ENCODE data around the gene PSMD13. TPM values are rescaled to one million over a fixed set of nuclear protein-coding genes. Genes with fewer than 3 reads are reported as not detected.
A peak's percentile ranks its signal among the peaks of the same experiment; 100 is the strongest.

The PSMD13 gene
- total and polyA plus RNA-seq, 2 donors from 2014 or later = 87.7 to 115 TPM

DNA sequence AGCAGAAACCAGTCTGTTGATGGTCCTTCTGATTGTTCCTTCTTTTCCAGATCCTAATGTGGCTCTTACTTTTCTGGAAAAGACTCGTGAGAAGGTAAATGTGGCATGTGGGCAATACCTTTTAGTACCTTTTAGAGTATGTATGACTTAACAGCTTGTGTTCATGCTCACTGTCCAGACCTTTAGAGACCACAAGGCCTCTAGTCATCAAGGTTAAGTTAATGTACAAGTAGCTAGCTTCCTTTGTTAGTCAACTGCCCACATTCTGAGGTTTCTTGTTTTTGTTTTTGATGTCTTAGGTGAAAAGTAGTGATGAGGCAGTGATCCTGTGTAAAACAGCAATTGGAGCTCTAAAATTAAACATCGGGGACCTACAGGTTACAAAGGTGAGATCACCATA is 7.6 kb downstream of the PSMD13 start:
- Histone ChIP-seq H3K9me3 (ENCODE audit: control insufficient read depth in 2 of 3, insufficient read depth in 1 of 3, low read length in 3 of 3) (no peaks in the 10 kb centered on the region), H3K9ac (ENCODE audit: low read length in 3 of 3) (no peak overlapping the region), H3K4me1 (ENCODE audit: control insufficient read depth in 2 of 3, insufficient read depth in 2 of 3, low read depth in 1 of 3, low read length in 3 of 3) (no peaks in the 10 kb centered on the region), H3K27me3 (ENCODE audit: control insufficient read depth, insufficient read depth, low read length) (no peaks in the 10 kb centered on the region), H3K36me3 (ENCODE audit: control insufficient read depth in 2 of 3, insufficient read depth in 3 of 3, low read length in 3 of 3) (peaks cover 17 to 32% (median 30%) of the 10 kb centered on the region in 3 donors), H3K27ac (ENCODE audit: low read depth in 2 of 2, low read length in 2 of 2) (no peak overlapping the region), H3K4me3 (ENCODE audit: low read length in 3 of 3) (no peak overlapping the region)
- no peak for FAIRE-seq
- TF ChIP-seq, protein P1, sequence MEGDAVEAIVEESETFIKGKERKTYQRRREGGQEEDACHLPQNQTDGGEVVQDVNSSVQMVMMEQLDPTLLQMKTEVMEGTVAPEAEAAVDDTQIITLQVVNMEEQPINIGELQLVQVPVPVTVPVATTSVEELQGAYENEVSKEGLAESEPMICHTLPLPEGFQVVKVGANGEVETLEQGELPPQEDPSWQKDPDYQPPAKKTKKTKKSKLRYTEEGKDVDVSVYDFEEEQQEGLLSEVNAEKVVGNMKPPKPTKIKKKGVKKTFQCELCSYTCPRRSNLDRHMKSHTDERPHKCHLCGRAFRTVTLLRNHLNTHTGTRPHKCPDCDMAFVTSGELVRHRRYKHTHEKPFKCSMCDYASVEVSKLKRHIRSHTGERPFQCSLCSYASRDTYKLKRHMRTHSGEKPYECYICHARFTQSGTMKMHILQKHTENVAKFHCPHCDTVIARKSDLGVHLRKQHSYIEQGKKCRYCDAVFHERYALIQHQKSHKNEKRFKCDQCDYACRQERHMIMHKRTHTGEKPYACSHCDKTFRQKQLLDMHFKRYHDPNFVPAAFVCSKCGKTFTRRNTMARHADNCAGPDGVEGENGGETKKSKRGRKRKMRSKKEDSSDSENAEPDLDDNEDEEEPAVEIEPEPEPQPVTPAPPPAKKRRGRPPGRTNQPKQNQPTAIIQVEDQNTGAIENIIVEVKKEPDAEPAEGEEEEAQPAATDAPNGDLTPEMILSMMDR (IDR thresholded peaks at IDR 0.05; ENCODE audit: borderline replicate concordance, extremely low read depth, insufficient read depth) = no peak
- no peak for DNase-seq
- intact Hi-C loops (cut with DNase I) = no loop called here

DNA sequence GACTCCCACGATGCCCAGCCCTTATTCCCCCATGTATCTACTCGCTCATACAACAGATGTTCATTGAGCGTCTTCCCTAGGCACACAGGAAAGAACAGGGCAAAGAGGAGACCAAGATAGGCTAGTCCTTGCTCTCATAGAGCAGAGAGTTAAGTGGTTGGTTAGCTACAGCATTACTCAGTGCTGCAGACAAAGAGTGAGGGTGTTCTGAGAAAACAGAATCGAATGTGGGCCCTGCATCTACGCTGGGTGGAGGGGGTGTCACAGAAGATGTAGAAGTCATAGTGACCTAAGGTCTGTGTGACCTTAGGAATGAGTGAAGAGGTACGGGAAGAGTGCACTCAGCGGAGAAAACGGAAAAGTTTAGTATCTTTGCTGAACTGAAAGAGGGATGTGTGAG is 12.3 kb downstream of the PSMD13 start:
- no peaks in the 10 kb centered on the region for H3K9me3 ChIP-seq (ENCODE audit: control insufficient read depth in 2 of 3, insufficient read depth in 1 of 3, low read length in 3 of 3)
- no peaks in the 10 kb centered on the region for H3K4me1 ChIP-seq (ENCODE audit: control insufficient read depth in 2 of 3, insufficient read depth in 2 of 3, low read depth in 1 of 3, low read length in 3 of 3)
- no peaks in the 10 kb centered on the region for H3K27me3 ChIP-seq (ENCODE audit: control insufficient read depth, insufficient read depth, low read length)
- intact Hi-C loops (cut with DNase I) = no loop called here
- no peak overlapping the region for H3K27ac ChIP-seq (ENCODE audit: low read depth in 2 of 2, low read length in 2 of 2)
- H3K4me3 ChIP-seq (ENCODE audit: low read length in 3 of 3) = no peak overlapping the region
- no peak for FAIRE-seq
- DNase-seq = no peak
- TF ChIP-seq, protein P1 (IDR thresholded peaks at IDR 0.05; ENCODE audit: borderline replicate concordance, extremely low read depth, insufficient read depth) = no peak
- no peak overlapping the region for H3K9ac ChIP-seq (ENCODE audit: low read length in 3 of 3)
- H3K36me3 ChIP-seq (ENCODE audit: control insufficient read depth in 2 of 3, insufficient read depth in 3 of 3, low read length in 3 of 3) = peaks cover 17 to 45% (median 43%) of the 10 kb centered on the region in 3 donors

DNA sequence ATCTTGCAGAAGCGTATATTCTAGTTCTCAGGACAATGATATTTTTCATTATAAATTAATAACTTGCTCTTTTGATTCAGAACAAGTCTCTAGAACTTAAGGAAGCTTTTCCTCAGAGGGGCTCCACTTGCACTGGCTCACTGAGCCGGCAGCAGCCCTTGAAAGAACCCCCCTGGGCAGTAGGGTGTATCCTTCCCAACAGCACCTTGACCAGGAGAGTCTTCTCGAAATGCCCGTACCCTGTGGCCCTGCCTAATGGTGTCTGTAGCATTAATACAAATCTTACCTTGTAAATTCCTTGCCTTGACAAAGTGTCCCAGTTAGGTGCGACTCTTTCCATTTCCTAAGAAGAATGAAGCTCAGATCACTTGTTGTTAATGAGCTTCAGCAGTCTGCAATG is 13.5 kb downstream of the PSMD13 start:
- H3K9me3 ChIP-seq (ENCODE audit: control insufficient read depth in 2 of 3, insufficient read depth in 1 of 3, low read length in 3 of 3) = no peaks in the 10 kb centered on the region
- intact Hi-C loops (cut with DNase I) = no loop called here
- no peaks in the 10 kb centered on the region for H3K4me1 ChIP-seq (ENCODE audit: control insufficient read depth in 2 of 3, insufficient read depth in 2 of 3, low read depth in 1 of 3, low read length in 3 of 3)
- peaks cover 15 to 40% (median 36%) of the 10 kb centered on the region in 3 donors for H3K36me3 ChIP-seq (ENCODE audit: control insufficient read depth in 2 of 3, insufficient read depth in 3 of 3, low read length in 3 of 3)
- DNase-seq (no peak), FAIRE-seq (no peak)
- H3K27ac ChIP-seq (ENCODE audit: low read depth in 2 of 2, low read length in 2 of 2) = no peak overlapping the region
- no peak overlapping the region for H3K4me3 ChIP-seq (ENCODE audit: low read length in 3 of 3)
- H3K27me3 ChIP-seq (ENCODE audit: control insufficient read depth, insufficient read depth, low read length) = no peaks in the 10 kb centered on the region
- TF ChIP-seq, protein P1 (IDR thresholded peaks at IDR 0.05; ENCODE audit: borderline replicate concordance, extremely low read depth, insufficient read depth) = no peak
- H3K9ac ChIP-seq (ENCODE audit: low read length in 3 of 3) = no peak overlapping the region

DNA sequence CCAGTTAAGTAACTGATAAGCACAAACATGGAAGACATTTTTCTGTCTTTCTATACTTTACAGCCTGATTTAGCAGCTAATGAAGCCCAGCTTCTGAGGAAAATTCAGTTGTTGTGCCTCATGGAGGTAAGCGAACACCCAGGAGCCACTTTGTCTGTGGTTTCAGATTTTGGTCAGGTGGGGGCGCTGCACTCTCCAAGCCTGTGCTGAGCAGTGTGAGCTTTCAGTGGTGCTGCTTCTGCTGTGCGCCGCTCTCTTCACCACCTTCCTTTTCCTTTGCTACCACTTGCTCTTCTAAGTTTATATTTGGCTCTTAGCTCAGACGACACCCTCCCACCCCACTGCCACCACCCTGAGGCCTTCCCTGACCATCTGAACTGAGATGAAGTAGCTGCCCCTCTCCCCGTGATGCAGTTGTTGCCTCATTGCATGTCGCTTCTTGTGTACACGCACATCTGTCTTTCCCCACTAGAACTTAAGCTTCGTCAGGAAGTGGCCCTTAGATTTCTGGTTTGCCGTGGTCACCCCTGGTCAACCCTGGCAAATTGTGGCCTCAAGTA is 14.0 kb downstream of the PSMD13 start:
- Histone ChIP-seq H3K4me3 (ENCODE audit: low read length in 3 of 3) (no peak overlapping the region), H3K27ac (ENCODE audit: low read depth in 2 of 2, low read length in 2 of 2) (no peak overlapping the region), H3K9ac (ENCODE audit: low read length in 3 of 3) (no peak overlapping the region), H3K27me3 (ENCODE audit: control insufficient read depth, insufficient read depth, low read length) (no peaks in the 10 kb centered on the region), H3K36me3 (ENCODE audit: control insufficient read depth in 2 of 3, insufficient read depth in 3 of 3, low read length in 3 of 3) (peaks cover 10 to 38% (median 35%) of the 10 kb centered on the region in 3 donors), H3K9me3 (ENCODE audit: control insufficient read depth in 2 of 3, insufficient read depth in 1 of 3, low read length in 3 of 3) (no peaks in the 10 kb centered on the region), H3K4me1 (ENCODE audit: control insufficient read depth in 2 of 3, insufficient read depth in 2 of 3, low read depth in 1 of 3, low read length in 3 of 3) (no peaks in the 10 kb centered on the region)
- intact Hi-C loops (cut with DNase I) = no loop called here
- TF ChIP-seq, protein P1 (IDR thresholded peaks at IDR 0.05; ENCODE audit: borderline replicate concordance, extremely low read depth, insufficient read depth) = peak; percentile 50
- DNase-seq (peak in 4 of 5 donors; percentile 53 to 64 (median 61)), FAIRE-seq (no peak)
